ENCODE results near the gene PKM. TPM values are rescaled to one million over a fixed set of nuclear protein-coding genes. Genes with fewer than 3 reads are reported as not detected.
"Not testable (repeated sequence)": the region's sequence is repeated elsewhere in the genome, so short reads cannot be mapped to it uniquely, and the experiment has no call there.

PKM gene
- total RNA-seq, 1 donor from 2014 or later = 951 TPM

- DNase-seq = no peak
Measured at GRCh38 chr15:72176159-72176558, 54.8 kb downstream of the PKM start.

GRCh38 chr15:72175186-72176044 lies 55.6 kb downstream of the PKM start:
- no peak for DNase-seq

GRCh38 chr15:72174551-72175165 lies 56.3 kb downstream of the PKM start:
- no peak for DNase-seq

- no peak for DNase-seq
Measured at GRCh38 chr15:72173864-72174550, 57.0 kb downstream of the PKM start.

GRCh38 chr15:72173401-72173800 lies 57.6 kb downstream of the PKM start:
- DNase-seq = no peak

GRCh38 chr15:72172796-72173195 lies 58.2 kb downstream of the PKM start:
- DNase-seq = no peak

- DNase-seq = not testable (repeated sequence)
Measured at GRCh38 chr15:72171978-72172377, 59.0 kb downstream of the PKM start.

GRCh38 chr15:72170691-72171090 lies 60.3 kb downstream of the PKM start:
- no peak for DNase-seq

- no peak for DNase-seq
Measured at GRCh38 chr15:72169921-72170611, 60.9 kb downstream of the PKM start.

GRCh38 chr15:72169236-72169920 lies 61.6 kb downstream of the PKM start:
- DNase-seq = no peak

GRCh38 chr15:72168808-72169190 lies 62.2 kb downstream of the PKM start:
- DNase-seq = no peak

- peak; percentile 50 for DNase-seq
Measured at GRCh38 chr15:72168131-72168807, 62.7 kb downstream of the PKM start.

- DNase-seq = no peak
Measured at GRCh38 chr15:72167445-72167844, 63.5 kb downstream of the PKM start.

GRCh38 chr15:72166716-72167417 lies 64.1 kb downstream of the PKM start:
- no peak for DNase-seq

GRCh38 chr15:72163719-72164118 lies 67.3 kb downstream of the PKM start:
- DNase-seq = no peak

GRCh38 chr15:72162569-72162968 lies 68.4 kb downstream of the PKM start:
- DNase-seq = no peak

GRCh38 chr15:72161361-72162132 lies 69.4 kb downstream of the PKM start:
- no peak for DNase-seq

GRCh38 chr15:72160696-72161245 lies 70.2 kb downstream of the PKM start:
- no peak for DNase-seq

- no peak for DNase-seq
Measured at GRCh38 chr15:72156928-72157327, 74.1 kb downstream of the PKM start.
